ENCODE results near the gene SEBOX. TPM values are rescaled to one million over a fixed set of nuclear protein-coding genes. Genes with fewer than 3 reads are reported as not detected.

SEBOX gene
- polyA plus RNA-seq, 5 donors, result not detected

DNA sequence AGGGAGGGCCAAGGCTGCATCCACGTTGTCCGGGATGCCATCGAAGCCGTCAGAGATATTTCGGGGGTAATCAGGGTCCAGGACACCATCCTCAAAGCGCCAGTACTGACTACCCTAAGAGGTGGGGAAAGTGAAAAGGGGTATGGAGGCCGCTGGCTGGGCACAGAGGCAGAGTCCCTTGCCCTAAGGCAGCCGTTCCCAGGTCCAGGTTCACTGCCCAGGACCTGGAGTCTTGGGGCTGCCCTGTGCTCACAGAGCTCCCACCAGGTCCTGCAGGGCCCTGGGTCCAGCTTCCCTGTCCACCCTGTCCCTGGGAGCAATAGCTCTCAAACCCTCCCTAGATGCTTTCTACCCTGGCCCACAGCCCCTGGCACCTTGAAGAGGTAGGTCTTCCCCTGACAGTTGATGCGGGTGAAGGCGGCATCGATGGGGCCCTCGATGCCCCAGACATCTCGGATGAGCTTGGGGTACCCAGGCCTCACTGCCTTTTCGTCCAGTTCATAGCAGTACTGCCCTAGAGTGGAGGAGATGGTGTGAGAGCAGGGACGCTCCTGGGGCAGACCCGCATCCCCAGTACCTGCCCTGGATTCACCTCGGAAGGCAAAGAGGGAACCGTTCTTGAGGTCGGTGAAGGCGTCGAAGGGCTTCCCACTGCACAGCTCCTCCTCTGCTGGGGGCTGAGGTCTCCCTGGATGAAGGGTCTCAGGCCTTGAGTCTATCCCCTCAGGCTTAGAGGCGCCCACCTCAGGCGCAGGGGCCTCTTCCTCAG lies 4.1 kb upstream of the SEBOX start:
- no peak for DNase-seq

DNA sequence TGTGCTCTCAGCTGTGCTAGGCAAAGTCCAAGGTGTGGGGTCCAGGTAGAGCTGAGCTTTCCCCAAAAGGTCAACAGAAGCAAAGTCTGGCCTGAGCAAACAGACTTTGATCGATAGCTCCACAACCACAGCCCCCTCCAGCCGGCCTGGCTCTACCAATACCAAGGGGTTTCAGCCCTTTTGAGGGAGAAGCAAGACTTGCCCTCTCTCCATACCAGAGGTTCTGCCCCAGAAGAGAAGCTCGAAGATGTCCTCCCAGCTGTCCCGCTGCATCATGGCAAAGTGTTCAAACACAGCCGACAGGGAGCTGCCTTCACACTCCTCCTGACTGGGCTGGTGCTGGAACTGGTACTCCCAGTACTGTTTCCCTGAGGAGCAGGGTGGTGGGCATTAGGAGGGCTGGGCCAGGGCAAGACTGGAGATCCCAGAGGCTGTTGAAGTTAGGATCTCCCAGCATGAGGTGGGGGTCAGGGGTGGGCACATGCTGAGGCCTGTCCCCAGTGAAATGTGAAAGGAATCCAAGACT lies 3.4 kb upstream of the SEBOX start:
- DNase-seq, result no peak

DNA sequence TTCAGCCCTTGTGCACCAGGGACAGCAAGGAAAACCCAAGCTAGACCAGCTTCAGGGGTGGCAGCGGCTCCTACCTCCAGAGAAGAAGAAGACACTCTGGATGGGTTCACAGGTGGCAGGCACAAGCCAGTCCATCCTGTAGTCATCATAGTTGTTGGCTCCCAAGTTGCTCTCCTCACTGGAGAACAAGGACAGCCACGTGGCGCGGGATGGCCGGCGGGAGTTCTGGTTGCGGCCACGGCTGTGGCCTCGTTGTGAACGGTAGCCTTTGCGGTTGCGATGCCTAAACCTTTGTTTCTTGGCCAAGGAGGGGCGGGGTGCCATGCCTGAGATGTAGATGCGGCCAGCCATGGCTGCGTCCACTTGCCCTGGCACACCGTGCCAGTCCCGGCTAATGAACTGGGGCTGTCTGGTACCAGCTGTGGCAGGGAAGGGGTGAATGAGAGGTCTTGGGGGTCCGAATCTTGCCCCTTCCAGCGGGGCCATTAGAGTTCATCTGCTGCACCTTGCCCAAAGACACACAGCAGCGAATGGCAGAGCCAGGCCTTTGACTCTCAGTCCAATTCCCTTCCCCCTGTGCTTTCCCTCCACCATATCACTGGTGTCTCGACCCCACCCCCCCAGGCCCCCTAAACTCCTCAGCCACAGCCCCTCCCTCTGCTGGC lies 2.8 kb upstream of the SEBOX start:
- DNase-seq, result no peak

DNA sequence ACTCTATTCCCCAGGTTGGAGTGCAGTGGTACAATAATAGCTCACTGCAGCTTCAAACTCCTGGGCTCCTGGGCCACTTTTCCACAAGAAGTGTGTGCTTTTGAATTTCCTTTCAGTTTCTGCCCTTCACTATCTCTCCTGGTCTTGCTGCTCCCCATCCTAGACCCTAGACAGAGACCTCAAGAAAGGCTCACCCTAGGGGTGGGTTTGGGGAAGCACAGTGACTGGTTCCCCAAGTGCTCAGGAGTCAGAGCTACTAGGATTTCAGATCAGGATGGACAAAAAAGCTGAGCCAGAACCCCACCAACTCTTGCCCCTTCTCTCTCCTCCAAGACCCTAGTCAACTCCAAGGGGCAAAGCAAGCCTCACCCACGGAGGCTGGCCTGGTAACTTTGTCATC lies 1.6 kb upstream of the SEBOX start:
- no peak for DNase-seq

DNA sequence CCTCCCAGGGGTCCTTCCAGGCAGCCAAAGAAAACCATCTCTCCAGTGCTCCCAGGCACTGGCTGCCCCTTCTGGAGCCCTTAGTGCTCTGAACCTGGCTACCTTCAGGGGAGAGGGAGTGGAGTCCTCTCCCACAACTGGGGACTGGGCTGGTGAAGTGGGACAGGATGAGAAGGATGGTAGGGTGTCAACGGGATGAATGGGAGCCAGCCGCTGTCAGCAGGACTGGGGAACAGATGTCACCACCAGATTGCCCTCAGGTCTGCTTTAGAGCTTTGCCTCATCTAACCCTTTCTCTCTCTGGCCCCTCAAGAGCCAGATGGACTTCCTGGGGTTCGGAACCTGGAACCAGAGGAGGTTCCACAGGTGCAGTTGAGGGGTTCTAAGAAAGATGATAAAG lies 488 bp upstream of the SEBOX start:
- no peak for DNase-seq

DNA sequence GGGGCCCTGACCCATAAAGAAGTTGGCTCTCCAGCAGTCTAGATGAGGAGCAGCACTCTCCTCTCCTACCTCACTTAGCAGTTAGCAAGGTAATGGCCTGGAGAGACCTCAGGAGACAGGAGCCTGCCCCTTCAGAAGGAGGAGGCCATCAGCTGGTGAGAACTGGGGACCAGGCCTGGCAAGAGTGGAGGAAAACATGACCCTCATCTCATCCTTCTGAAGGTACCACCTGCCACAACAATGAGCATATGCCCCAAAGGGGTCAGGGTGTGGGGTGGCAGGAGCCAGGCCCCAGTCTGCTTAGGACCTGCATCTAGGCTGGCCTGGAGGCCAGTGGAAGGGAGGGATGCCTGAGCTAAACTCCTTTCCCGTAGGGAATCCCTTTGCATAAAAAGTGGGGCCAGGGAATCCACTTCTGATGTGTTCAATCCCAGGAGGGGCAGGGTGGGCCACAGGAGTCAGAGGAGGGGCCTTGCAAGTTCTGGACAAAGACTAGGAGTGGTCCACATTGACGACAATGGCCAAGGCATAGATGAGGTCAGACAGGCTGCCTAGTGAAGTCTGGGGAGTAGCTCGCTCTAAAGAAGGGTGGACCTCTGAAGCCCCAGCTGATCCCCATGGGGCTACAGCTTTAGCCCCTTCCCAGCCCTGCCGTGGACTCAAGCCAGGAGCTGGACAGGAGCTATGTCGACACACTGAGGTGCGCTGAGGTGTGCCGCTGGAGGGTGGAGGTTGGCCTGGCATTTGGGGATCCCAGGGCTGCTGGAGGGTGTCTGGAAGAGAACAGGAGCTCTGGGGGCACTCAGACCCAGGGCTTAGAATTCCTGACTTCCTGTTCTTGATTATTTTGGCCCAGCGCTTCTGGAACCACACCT lies 986 bp downstream of the SEBOX start:
- DNase-seq, result no peak

DNA sequence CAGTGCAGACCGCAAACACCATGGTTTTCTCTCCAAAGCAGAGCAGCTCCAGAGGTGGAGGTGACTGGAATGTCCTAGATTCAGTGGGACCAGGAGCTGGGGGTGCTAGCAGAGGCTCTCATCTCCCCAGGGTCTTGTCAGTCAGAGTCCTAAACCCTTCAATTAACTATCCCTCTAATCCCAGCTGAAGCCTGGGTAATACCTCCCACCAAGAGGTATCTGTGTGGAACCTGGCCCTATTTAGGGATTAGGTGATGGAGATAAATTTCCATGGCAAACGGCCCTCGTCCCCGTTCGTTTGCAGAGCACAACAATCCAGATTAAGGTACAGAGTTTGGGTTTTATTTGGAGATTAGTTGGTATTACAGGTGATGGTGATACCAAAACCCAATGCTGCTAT lies 1.8 kb downstream of the SEBOX start:
- DNase-seq, result no peak

DNA sequence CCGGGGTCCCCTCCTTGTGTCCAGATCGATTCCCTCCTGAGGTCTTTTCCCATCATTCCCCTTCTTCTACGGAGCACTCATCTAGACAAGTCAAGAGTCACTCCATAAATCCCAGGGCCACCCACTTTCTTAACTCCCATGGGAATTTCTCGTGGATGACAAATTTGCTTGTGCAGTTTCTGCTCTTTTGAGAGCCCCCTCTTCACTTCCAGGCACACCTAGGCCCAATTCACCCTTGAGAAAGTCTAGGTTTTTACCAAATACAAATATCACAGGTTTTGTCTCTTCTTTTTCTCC lies 7.2 kb downstream of the SEBOX start:
- DNase-seq, result no peak

DNA sequence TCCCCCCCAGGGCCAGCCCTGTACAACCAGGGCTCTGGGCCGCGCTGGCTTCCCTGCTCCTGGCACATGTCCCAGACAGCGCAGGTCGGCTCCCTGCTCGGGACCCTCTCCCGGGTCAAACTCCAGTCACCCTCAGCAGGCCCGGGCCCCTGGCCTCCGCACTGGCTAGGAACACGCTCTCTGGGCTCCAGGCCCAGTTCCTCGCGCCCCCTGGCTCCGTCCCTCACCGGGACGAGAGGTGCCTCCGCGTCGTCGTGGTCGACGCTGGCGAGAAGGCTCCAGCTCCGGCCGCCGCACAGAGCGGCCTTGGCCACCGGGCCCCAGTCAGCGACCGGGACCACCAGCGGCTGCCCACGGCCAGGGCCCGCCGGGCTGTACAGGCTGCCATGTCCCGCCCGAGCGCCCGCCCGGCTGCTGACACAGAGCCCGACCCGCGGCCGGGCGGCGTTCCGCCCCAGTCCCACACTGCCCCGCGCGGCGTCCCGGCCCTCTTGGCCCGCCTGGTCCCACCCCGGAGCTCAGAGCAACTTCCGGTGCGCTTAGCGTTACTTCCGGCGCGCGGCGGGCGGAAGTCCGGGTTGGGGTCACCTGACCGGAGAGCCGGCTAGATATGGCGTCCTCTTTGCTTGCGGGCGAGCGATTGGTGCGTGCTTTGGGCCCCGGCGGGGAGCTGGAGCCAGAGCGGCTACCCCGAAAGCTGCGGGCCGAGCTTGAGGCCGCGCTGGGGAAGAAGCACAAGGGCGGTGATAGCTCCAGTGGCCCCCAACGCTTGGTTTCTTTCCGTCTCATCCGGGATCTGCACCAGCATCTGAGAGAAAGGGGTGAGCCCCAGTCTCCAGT lies 7.7 kb downstream of the SEBOX start, which contains the start of gene POLDIP2:
POLDIP2 (minus strand) TSS at position 467 of the 840 bp plus-strand sequence; CDS start at position 388, 79 bp downstream.
- DNase-seq, result peak; percentile 94

DNA sequence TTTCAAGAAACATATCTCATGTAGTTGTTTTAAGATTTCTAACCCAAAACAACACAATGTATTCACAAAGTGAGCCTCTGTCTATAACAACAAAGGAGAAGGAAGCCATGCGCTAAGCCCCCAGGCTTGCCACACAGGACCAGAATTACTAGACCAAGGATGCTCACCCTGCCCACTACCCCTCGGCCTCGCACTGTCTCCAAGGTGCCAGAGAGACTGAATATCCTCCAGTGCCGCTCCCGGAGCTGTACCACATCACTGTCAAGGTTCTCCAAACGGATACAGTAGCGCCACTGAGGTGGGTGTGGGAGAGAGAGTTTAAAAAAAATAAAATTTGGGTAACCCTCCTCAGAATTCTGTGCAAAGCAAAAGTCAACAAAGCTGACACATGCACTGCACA lies 14.7 kb downstream of the SEBOX start:
- DNase-seq, result no peak

DNA sequence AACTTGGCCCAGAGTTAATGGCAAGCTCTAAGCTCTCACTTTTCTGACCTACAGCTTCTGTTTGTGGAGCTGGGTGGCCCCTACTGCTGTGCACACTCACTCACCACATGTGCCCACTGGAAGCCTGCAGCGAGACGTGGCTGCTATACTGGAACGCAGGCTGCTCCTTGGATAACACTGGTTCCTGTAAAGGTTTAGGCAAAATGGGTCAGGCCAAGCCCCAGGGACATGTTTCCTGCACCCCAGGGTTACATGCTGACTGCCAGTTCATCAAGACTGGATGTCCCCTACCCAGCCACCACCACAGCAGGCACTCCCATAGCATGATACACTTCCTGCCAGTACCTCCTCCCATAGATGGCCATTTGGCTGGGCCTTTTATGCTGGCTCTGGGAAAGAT lies 16.0 kb downstream of the SEBOX start:
- DNase-seq, result no peak

DNA sequence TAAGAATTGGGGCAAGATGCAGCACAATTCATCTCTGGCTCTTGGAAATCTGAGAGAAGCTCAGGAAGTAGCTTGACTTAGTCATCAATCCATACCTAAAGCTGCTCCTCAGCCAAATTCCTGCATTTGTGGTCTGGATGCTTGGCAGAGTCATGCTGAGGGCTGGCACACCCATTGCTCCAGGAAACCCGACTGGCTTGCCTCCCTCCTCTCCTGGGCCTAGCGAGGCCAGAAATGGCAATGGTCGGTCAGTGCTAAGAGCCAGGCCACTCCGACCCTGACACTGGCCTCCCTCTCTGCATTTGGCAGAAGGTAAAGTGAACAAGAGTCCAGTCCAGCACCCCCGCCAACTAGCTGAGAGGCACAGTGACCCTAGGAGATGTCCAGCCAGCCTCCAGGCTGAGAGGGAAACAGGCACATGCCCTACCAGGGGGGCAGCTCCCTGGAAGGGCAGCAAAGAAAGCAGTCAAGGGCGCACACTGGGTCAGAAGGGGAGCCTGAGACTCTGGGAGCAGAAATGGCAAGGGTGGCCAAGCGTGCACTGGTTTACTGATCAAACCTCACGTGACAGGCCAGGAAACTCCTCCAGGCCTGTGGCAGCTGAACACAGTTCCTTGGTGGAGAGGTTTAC lies 17.6 kb downstream of the SEBOX start:
- DNase-seq, result no peak

DNA sequence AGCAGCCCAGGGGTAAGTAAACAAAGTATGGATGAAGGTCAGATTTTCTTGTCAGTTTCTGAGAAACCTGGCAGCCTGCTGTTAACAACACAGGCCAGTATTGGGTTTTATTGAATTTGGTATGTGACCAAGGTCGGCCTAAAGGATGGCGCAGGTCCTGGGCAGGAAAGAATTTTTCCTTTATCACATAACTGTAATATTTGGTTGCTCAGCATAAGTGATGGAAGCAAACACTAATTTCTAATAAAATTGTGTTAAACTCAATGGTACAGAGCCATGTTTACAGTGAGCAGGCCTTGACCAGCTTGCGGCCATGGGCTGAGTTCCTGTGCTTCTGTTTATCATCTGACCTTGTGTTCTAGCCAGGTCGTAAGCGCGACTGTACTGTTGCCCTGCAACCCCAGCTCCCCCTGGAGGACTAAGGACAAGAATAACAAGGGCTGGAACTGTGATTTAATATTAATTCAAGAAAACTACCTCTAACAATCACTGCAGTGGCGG lies 18.2 kb downstream of the SEBOX start:
- no peak for DNase-seq

DNA sequence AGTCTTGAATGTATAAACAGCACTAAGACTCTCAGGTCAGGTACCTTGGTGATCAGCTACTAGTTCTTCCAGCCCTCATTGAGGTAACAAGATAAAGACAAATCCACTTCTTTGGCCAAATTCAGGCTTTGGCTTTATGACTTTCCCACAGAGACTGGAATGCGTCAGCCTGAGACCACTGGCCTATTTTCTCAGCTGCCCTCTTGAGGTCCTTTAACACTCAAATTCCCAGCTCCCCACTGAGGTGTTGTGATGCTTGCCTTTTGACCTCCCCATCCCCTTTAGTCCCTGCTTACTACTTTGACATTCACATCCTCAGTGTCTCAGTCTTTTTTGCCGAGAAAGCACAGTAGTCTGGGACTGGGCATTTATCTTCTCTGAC lies 18.8 kb downstream of the SEBOX start:
- DNase-seq, result no peak

DNA sequence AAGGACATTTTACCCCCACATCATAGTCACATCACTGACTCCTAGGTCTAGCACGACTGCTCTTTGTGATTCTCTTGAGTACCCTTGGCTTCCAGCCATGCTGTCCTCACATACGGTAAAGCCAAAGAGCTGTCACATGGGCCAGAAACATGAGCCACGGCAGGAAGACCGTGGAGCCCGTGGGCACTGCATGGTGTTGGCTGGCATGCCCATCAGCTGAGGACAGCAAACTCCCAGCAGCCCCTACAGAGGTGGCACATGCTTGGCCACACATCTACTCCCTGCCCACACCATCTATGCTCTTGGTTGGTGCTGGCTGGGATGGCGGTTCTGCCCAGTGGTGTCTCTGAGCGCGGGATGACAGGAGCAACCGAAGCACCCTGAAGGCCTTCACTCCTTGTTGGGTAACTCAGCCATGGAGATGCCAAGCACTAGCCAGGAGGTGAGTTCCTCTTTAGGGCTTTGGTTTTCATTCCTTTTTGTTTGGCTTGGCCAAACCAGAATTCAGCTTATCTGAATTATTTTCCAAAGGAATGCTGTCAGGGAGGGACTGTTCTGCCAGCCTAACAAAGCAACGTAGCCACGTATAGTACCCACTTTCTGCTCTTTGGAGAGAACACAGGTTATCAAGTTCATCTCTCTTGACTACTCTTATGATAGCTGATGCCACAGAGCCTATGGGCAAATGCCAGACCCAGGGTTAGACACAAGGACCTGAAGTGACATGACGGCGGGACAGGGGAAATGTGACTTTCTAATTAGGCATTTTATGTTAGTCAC lies 19.4 kb downstream of the SEBOX start:
- no peak for DNase-seq

DNA sequence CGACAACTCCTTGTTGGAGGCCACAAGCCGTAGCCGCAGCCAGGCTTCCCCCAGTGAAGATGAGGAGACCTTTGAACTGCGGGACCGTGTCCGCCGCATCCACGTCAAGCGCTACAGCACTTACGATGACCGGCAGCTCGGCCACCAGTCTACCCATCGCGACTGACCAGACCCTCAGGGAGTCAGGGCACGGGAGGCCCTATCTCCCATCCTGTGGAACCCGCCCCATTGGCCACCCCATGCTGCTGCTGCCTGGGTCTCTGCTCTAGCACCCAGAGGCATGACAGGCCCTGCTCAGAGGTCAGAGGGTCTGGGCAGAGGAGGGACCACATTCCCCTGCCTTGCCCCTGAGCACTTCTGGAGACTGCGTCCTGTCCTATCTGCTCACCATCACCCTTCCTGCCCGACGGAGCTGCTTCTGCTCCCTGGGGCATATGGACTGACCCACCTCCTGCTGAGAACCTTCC lies 20.5 kb downstream of the SEBOX start:
- DNase-seq, result no peak

DNA sequence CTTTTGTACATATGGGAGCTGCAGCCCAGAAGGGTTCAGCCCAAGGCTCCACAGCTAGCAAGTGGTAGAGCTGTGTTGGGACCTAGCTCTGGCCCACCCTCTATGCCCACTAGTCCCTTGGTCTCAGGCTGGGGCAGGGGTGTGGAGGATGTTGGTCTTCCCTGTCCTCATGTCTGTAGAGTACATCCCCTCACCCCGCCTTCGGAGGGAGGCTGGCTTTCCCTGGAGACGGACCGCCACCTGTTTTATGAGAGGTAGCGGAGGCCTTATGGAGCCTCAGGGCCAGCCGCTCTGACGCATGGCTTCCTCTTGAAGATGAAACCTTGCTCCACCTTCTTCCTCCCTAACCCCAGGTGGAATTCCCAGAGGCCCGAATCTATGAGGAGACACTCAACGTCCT lies 21.0 kb downstream of the SEBOX start:
- no peak for DNase-seq

DNA sequence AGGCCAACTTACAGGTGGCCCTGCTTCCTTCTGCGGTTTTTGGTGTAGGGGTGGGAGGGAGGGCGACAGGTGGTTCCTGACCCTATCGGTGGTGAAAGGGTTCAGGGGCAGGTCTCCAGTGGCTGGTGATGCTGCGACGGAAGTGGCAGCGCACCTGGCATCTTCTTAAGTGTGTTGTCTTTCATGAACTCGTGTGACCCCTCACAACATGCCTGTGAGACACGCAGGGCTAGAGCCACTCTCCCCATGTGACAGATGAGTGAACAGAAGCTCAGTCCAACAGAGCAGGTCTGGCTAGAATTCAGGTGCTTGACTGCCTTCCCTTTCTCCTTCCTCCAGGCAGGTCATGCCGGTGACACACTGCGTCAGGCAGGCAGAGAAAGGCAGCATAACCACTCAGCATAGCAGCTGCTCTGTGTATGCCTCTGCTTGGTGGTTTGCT lies 21.5 kb downstream of the SEBOX start:
- DNase-seq, result no peak

DNA sequence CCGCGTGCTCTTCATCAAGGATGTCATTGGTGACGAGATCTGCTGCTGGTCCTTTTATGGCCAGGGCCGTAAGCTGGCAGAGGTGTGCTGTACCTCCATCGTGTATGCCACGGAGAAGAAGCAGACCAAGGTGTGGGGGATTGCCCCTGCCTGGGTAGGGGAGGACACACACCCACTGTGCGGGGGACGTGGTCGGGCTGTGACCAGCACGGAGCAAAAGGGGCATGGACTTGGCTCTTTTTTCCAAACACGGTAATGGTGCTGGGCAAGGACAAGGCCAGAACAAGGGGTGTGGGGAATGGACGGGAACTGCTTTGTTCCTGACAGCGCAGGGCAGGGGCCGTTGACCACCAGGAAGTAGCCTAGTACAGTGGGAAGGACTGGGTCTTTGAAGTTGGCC lies 22.7 kb downstream of the SEBOX start:
- no peak for DNase-seq

DNA sequence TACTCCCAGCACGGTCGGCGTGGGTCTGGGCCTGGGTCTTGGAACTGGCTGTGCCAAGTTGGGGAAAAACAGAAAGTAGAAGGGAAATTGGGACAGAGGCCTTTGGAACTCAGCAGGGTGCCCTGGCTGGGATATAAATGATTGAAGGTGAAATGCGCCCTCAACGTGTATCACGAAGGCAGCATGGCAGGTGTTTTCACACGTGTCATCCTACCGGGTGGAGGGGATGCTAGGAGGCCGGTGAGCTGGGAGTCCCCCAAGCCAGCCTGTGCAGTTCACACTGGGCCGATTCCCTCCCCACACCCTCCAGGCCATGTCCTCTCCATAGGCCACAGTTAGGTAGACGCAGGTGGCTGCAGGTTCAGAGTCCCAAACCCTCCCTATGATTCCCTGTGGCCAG lies 23.5 kb downstream of the SEBOX start:
- no peak for DNase-seq

Measured in right lung (tissue), 5 donors.